HG02798 (cell line): ENCODE results near the gene RSAD2.
"Not testable (repeated sequence)": the region's sequence is repeated elsewhere in the genome, so short reads cannot be mapped to it uniquely, and the experiment has no call there.

Experiments
- ATAC-seq: cut with Tn5 transposase; IDR thresholded peaks from one replicate; pipeline ENCODE4 v1.9.1; 2021; ENCODE audit warnings: mild to moderate bottlenecking; ENCODE audit not compliant: unreplicated experiment, poor library complexity

RSAD2 gene

GRCh38 chr2:6923319-6923718, 45.7 kb downstream of the RSAD2 start:
- ATAC-seq, result no peak

GRCh38 chr2:6924101-6924923, 46.7 kb downstream of the RSAD2 start:
- ATAC-seq, result no peak

- no peak for ATAC-seq
Observed at GRCh38 chr2:6924924-6925409, 47.4 kb downstream of the RSAD2 start.

GRCh38 chr2:6926071-6926732, 48.6 kb downstream of the RSAD2 start:
- no peak for ATAC-seq

- ATAC-seq, result no peak
Observed at GRCh38 chr2:6927186-6927585, 49.6 kb downstream of the RSAD2 start.

GRCh38 chr2:6927753-6928152, 50.2 kb downstream of the RSAD2 start:
- ATAC-seq, result no peak

GRCh38 chr2:6928452-6928851, 50.9 kb downstream of the RSAD2 start:
- ATAC-seq, result no peak

- ATAC-seq, result no peak
Observed at GRCh38 chr2:6929196-6929819, 51.7 kb downstream of the RSAD2 start.

- no peak for ATAC-seq
Observed at GRCh38 chr2:6930923-6931647, 53.5 kb downstream of the RSAD2 start.

- ATAC-seq, result no peak
Observed at GRCh38 chr2:6931753-6932152, 54.2 kb downstream of the RSAD2 start.

GRCh38 chr2:6932206-6932605, 54.6 kb downstream of the RSAD2 start:
- no peak for ATAC-seq

GRCh38 chr2:6932828-6933227, 55.3 kb downstream of the RSAD2 start:
- no peak for ATAC-seq

GRCh38 chr2:6933911-6934310, 56.3 kb downstream of the RSAD2 start:
- ATAC-seq, result no peak

GRCh38 chr2:6934345-6934744, 56.8 kb downstream of the RSAD2 start:
- ATAC-seq, result no peak

GRCh38 chr2:6934758-6935651, 57.4 kb downstream of the RSAD2 start:
- no peak for ATAC-seq

GRCh38 chr2:6935652-6936020, 58.1 kb downstream of the RSAD2 start:
- ATAC-seq, result not testable (repeated sequence)

- ATAC-seq, result no peak
Observed at GRCh38 chr2:6937157-6937556, 59.6 kb downstream of the RSAD2 start.

- no peak for ATAC-seq
Observed at GRCh38 chr2:6937582-6937981, 60.0 kb downstream of the RSAD2 start.

- no peak for ATAC-seq
Observed at GRCh38 chr2:6939071-6939470, 61.5 kb downstream of the RSAD2 start.

- ATAC-seq, result no peak
Observed at GRCh38 chr2:6940820-6941219, 63.2 kb downstream of the RSAD2 start.
